ENCODE results near the gene ENGASE.
A peak's percentile ranks its signal among the peaks of the same experiment; 100 is the strongest.

The ENGASE gene

DNA sequence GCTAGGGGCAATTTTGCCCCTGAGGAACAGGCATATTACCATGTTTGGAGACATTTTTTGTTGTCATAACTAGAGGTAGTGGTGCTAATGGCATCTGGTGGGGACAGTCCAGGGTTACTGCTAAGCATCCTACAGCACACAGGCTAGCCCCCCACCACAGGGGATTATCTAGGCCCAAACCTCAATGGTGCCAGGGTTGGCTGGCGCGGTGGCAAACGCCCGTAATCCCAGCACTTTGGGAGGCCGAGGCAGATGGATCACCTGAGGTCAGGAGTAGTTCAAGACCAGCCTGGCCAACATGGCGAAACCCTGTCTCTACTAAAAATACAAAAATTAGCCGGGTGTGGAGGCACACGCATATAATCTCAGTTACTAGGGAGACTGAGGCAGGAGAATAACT, 35.5 kb upstream of the ENGASE start:
- no peak for DNase-seq (ENCODE audit: low read depth in 1 of 2, low spot score in 1 of 2)

DNA sequence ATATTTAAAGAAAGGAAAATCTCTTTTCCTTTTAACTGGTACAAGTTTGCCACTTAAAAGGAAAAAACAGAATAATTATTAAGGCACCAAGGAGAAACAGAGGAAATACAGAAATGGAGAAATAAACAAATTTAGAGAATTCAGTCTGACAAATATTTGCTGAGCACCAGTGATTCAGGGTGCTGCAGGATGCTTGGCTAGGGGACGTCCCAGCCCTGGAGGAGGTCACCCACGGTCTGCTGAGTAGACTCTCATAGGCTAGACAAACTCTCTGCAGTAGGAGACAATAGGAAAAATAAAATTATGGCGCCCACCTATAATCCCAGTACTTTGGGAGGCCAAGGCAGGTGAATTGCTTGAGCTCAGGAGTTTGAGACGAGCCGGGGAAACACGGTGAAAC, 34.7 kb upstream of the ENGASE start:
- no peak for DNase-seq (ENCODE audit: low read depth in 1 of 2, low spot score in 1 of 2)

DNA sequence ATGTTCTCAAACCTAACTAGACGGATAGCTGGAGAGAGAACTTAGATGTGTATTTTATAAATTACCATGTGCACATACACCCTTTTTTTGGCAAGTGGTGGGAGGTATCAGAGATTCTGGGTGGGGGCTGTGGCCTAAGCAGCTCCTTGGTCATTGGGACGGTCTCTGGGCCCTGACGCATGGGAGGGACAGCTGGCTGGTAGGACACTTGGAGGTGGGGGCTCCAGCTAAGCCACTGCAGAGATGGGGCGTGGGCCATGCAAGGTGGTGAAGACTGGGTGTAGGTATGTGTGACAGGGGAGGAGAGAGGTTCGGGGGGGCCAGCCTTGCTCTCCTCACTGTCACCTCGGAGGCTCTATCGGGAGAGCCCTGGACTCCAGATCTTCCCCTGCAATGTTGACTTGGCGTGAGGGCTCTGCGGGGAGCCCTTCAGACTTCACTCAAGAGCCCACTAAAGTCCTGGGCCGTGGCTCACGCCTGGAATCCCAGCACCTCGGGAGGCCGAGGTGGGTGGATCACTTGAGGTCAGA, 33.5 kb upstream of the ENGASE start:
- DNase-seq (ENCODE audit: low read depth in 1 of 2, low spot score in 1 of 2), result no peak

DNA sequence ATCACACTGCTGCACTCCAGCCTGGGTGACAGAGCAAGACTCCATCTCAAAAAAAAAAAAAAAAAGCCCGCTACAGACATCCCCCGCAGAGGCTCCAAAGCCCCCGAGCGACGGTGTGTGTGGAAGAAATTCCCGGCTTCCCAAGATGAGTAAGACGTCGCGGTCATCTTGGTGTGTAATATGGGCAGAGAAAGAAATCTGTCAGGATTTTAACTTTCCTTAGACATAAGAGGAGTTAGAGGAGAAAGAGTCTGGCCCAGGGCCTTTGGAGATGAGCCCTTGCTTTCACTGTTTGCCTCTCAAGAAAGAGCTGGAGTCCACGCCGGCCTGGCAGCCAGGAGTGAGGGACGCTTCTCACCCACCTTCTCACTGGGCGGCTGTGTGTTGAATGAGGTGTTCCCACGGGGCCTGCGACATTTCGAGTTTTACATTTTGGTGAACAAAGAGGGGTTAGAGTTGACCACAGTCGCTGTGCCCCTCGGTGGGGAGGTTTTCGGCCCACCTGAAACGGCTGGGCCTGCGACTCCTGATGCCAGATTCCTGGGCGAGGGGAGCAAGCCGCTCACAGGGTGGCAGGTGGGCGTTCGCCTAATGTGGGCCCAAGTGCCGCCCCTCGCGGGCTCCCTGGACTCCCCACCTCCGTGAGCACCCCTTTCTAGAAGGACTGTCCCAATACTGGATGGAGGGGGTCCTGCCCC, 32.8 kb upstream of the ENGASE start:
- no peak for DNase-seq (ENCODE audit: low read depth in 1 of 2, low spot score in 1 of 2)

DNA sequence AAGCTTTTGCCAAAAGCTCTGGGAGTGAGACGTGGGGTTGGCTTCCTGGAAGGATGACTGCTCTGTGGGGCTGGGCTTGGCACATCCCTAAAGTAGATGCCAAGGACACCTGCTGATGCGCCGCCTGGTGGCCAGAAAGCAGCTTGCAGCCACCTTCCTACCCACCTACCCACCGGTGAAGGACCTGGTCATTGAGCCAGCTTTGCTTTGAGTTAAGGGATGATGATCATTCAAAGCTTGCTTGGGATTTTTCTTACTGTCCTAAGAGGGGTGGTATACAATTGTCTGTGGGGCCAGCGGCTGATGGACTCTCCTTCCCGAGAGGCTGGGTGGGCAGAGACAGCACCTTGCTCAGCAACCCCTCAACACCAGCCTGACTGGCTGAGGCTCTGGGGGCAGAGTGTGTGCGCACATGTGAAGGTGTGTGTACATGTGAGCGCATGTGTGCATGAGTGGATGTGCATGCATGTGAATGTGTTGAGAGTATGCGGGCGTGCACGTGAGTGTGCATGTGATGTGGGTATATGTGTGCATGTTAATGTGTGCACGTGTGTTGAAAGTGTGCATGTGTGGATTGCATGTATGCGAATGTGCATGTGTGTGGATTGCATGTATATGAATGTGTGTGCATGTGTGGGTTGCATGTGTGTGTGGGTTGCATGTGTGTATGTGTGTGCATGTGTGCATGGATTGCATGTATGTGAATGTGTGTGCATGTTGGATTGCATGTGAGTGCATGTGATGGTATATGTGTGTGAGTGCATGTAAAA, 32.0 kb upstream of the ENGASE start:
- DNase-seq (ENCODE audit: low read depth in 1 of 2, low spot score in 1 of 2), result peak; percentile 49 to 51

DNA sequence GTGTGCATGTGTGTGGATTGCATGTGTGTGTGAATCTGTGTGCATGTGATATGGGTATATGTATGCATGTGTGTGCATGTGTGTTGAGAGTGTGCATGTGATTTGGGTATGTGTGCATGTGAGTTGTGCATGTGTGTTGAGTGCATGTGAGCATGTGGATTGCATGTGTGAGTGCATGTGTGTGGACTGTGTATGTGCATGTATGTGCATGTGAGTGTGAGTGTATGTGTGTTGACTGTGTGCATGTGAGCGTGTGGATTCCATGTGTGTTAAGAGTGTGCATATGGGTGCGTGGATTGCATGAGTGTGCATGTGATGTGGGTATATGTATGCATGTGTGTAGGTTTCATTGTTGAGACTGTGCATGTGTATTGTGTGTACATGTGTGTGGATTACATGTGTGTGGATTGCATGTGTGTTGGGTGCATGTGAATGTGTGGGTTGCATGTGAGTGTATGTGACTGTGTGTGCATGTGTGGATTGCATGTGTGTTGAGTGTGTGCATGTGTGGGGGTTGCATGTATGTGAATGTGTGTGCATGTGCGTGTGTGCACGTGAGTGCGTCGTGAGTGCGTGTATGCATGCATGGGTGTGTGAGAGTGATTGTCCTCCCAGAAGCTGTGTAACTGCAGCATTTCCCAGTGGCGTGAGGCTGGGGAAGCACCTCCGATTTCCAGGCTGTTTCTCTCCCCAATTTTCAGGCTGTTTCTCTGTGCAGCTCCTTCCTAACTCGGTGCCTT, 31.3 kb upstream of the ENGASE start:
- no peak for DNase-seq (ENCODE audit: low read depth in 1 of 2, low spot score in 1 of 2)

DNA sequence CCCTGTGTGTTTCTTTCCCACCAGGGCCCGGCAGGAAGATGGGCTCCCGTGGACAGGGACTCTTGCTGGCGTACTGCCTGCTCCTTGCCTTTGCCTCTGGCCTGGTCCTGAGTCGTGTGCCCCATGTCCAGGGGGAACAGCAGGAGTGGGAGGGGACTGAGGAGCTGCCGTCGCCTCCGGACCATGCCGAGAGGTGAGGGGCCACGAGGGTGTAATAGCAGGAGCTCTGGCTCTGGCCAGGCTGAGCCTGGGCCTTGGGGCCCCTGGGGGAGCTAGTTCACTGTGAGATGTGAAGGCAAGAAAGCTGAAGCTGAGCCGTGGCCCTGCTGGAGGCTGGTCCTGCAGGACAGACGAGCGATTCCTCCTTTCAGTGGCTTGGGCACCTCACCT, 30.7 kb upstream of the ENGASE start:
- DNase-seq (ENCODE audit: low read depth in 1 of 2, low spot score in 1 of 2), result no peak

DNA sequence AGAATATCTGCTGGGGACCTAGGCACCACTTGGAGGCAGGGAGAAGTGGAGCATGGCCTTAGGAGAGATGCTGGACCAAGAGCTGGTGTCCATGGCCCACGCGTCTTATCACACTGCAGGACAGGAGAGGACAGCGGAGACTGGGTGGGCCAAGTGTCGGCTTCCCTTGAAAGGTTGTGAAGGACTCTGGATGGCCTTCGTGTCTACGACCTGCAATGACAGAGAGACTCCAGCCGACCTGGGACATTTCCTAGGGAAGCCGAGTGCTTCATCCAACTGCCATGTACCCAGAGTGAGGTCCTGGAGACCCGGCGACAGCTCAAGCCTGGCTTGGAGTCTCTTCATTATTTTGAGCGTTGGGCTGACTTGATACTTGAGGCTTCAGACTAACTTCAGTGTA, 30.2 kb upstream of the ENGASE start:
- no peak for DNase-seq (ENCODE audit: low read depth in 1 of 2, low spot score in 1 of 2)

DNA sequence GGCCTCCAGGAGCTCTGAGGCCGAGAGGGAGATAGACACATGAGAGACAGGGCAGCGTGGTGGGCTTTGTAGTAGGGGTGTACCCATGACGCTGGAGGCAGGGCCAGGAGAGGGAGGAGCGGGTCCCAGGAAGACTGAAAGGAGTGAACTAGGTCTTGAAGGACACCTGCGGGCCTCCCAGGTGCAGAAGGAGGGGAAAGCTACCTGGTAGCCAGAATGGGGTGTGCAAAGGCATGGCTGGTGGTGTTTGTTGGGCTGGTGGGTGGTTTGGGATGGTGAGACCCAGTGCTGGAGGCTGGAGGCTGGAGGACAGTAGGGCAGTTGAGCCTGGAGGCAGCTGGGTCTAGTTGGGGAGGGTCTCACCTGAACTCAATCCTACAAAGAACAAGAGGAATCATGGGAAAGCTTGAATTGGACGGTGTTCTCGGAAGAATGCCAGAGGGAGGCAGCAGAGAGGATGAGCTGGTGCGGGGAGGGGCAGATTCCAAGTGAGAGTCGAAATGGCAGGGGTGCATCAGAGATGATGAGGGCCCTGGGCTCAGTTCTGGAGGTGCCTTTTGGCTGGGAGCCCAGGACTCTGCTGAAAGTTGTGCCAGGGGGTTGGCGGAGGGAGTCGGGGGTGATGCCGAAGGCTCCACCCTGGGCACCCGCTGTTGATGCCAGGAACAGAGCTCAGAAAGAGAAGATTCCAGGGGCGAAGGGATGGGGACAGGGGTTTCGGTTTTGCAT, 29.5 kb upstream of the ENGASE start:
- no peak for DNase-seq (ENCODE audit: low read depth in 1 of 2, low spot score in 1 of 2)

DNA sequence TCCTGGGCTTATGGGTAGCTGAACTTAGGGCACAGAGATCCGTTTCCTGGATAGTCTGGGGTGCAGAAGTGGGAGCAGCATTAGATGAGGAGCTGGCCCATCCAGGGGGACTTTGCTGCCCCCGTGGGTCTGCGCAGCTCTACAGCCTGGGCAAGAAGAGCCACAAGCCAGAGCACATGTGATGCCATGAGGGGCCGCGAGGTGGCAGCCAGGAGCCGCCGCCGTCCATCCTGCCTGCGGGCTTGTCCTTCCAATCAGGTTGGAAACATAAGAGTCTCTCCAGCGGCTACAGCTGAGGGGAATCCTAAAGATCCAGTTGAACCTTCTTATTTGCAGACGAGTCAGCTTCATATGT, 28.8 kb upstream of the ENGASE start:
- DNase-seq (ENCODE audit: low read depth in 1 of 2, low spot score in 1 of 2), result peak; percentile 28 to 51

DNA sequence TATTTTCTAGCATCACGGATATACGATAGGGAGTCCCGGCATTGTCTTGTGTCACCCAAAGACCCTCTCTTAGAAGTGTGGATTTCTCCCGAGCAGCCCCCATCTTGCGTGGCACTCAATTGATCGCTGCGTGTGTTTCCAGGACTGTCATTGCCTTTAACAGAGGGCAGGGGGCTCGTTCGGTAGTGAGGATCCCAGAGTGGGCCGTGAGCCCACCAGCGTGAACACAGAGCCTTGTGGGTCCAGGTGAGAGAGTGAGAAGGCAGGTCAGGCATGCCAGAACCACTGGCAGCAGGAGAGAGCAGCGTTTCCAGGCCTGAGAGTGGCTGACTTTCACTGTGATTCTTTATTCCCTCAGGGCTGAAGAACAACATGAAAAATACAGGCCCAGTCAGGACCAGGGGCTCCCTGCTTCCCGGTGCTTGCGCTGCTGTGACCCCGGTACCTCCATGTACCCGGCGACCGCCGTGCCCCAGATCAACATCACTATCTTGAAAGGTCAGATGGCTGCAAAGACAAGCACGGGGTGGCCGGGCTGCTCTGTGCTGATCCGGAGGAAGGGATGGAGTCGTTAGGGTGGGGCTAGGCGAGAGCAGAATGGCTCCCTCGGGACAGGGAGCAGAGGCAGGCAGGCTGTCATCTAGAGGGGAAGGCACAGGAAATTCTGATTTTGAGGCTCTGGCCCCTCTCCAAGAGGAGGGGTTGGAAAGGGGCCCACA, 28.3 kb upstream of the ENGASE start:
- no peak for DNase-seq (ENCODE audit: low read depth in 1 of 2, low spot score in 1 of 2)

DNA sequence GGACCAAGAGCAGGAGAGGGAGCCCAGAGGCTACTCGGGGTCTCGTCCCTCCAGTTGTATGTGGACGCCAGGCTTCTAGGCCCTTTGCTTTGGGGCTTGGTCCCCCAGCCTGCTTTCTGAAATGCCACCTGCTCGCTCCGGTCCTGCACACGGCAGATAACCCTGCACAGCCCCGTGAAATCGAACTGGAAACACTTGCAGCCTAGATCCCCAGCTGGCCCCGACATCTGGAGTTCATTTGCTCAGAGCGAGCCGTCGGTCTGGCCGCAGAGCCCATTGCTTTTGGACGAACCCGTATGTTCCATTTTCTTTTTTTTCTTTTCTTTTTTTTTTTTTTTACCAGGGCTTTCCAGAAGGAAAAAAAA, 27.7 kb upstream of the ENGASE start:
- DNase-seq (ENCODE audit: low read depth in 1 of 2, low spot score in 1 of 2), result no peak

DNA sequence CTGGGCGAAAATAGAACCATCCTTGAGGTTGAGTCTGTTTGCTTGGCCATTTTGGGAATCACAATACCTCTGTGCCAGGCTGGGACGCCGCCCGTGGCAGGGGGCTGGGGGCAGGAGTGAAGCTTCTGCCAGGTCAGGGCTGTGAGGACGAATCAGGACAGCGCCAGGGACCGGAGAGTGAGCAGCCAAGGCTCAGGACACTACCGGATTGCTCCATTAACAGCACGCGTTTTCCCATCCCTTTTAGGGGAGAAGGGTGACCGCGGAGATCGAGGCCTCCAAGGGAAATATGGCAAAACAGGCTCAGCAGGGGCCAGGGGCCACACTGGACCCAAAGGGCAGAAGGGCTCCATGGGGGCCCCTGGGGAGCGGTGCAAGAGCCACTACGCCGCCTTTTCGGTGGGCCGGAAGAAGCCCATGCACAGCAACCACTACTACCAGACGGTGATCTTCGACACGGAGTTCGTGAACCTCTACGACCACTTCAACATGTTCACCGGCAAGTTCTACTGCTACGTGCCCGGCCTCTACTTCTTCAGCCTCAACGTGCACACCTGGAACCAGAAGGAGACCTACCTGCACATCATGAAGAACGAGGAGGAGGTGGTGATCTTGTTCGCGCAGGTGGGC, 27.2 kb upstream of the ENGASE start:
- no peak for DNase-seq (ENCODE audit: low read depth in 1 of 2, low spot score in 1 of 2)

DNA sequence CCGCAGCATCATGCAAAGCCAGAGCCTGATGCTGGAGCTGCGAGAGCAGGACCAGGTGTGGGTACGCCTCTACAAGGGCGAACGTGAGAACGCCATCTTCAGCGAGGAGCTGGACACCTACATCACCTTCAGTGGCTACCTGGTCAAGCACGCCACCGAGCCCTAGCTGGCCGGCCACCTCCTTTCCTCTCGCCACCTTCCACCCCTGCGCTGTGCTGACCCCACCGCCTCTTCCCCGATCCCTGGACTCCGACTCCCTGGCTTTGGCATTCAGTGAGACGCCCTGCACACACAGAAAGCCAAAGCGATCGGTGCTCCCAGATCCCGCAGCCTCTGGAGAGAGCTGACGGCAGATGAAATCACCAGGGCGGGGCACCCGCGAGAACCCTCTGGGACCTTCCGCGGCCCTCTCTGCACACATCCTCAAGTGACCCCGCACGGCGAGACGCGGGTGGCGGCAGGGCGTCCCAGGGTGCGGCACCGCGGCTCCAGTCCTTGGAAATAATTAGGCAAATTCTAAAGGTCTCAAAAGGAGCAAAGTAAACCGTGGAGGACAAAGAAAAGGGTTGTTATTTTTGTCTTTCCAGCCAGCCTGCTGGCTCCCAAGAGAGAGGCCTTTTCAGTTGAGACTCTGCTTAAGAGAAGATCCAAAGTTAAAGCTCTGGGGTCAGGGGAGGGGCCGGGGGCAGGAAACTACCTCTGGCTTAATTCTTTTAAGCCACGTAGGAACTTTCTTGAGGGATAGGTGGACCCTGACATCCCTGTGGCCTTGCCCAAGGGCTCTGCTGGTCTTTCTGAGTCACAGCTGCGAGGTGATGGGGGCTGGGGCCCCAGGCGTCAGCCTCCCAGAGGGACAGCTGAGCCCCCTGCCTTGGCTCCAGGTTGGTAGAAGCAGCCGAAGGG, 26.4 kb upstream of the ENGASE start:
- no peak for DNase-seq (ENCODE audit: low read depth in 1 of 2, low spot score in 1 of 2)

DNA sequence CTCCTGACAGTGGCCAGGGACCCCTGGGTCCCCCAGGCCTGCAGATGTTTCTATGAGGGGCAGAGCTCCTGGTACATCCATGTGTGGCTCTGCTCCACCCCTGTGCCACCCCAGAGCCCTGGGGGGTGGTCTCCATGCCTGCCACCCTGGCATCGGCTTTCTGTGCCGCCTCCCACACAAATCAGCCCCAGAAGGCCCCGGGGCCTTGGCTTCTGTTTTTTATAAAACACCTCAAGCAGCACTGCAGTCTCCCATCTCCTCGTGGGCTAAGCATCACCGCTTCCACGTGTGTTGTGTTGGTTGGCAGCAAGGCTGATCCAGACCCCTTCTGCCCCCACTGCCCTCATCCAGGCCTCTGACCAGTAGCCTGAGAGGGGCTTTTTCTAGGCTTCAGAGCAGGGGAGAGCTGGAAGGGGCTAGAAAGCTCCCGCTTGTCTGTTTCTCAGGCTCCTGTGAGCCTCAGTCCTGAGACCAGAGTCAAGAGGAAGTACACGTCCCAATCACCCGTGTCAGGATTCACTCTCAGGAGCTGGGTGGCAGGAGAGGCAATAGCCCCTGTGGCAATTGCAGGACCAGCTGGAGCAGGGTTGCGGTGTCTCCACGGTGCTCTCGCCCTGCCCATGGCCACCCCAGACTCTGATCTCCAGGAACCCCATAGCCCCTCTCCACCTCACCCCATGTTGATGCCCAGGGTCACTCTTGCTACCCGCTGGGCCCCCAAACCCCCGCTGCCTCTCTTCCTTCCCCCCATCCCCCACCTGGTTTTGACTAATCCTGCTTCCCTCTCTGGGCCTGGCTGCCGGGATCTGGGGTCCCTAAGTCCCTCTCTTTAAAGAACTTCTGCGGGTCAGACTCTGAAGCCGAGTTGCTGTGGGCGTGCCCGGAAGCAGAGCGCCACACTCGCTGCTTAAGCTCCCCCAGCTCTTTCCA, 25.5 kb upstream of the ENGASE start:
- DNase-seq (ENCODE audit: low read depth in 1 of 2, low spot score in 1 of 2), result no peak

DNA sequence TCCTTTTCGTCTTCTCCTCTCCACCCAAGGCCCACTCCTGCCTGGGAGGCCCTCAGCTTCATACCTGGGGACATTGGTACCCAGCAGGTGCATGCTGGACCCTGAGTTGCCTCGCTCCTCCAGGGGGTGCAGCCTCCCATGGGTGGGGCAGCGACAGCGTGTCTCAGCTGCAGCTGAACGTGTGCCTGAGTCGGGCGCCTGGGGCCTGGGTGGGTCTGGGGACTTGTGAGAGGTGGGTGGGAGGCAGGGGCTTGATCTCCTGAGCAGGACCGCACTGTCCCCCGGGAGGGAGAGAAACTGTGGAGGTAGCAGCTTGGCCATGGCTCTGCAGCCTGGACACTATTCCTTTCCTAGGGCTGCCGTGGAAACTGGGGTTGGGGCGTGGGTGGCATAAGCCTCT, 24.8 kb upstream of the ENGASE start:
- no peak for DNase-seq (ENCODE audit: low read depth in 1 of 2, low spot score in 1 of 2)

DNA sequence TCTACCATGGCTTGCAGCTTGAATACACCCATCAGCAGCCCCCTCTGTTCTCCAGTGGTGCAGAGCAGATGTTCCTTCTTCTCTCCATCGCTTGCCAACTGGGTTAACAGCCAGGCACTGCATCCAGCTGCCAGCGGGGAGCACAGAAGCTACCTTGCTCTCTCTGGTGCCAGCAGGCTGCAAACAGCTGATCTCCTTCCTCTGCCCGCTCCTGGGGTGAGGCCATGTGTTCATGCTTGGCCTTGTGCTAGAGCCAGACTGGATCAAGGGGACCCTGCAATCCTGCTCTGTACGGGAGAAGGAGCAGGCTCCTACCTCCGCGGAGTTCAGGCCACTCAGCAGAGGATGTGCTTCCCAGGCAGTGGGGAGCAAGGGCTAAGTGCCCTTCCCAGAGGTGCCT, 24.1 kb upstream of the ENGASE start:
- DNase-seq (ENCODE audit: low read depth in 1 of 2, low spot score in 1 of 2), result no peak

DNA sequence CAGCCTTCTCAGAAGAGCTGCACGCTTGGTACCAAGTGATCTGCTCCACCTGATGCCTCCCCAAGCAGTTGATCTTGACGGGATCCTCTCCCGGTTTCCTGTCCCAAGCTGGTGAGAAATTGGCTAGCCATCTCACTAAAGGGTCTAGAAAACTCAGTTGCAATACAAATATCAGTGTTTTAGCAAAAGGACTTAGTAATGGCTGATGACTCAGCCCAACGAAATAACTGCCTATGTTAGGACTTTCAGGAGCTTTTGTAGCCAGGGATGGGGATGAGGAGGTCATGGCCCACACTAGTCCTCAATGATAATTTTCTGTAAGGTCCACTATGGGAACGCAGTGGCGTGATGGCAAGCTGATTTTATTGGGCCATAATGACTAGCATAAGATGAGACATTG, 23.3 kb upstream of the ENGASE start:
- no peak for DNase-seq (ENCODE audit: low read depth in 1 of 2, low spot score in 1 of 2)

Data from activated CD4-positive, alpha-beta T cell treated with anti-CD3 and anti-CD28 coated beads, Interleukin-2, amount 50 U/mL, for 24 hours (primary cell).